HFFc6 (cell line): ENCODE data around the gene MRPL46. TPM values are rescaled to one million over a fixed set of nuclear protein-coding genes. Genes with fewer than 3 reads are reported as not detected.

Source experiments
- DNase-seq: peaks from one replicate; pipeline ENCODE4 v3.0.0-alpha.2; 2018
- H3K27ac Mint-ChIP-seq: 2 replicates; pipeline ENCODE4 v1.8.0; 2020; ENCODE audit warnings: mild to moderate bottlenecking, mixed read lengths
- H3K27me3 Mint-ChIP-seq: 2 replicates; pipeline ENCODE4 v1.8.0; 2021; ENCODE audit warnings: mild to moderate bottlenecking, moderate library complexity, mixed read lengths; ENCODE audit not compliant: insufficient read depth
- H3K36me3 Mint-ChIP-seq: 2 replicates; pipeline ENCODE4 v1.8.0; 2021; ENCODE audit warnings: low read depth, mixed read lengths
- H3K4me1 Mint-ChIP-seq: 2 replicates; pipeline ENCODE4 v1.8.0; 2020; ENCODE audit warnings: low read depth, mixed read lengths
- H3K4me3 Mint-ChIP-seq: 2 replicates; pipeline ENCODE4 v1.8.0; 2020; ENCODE audit warnings: mild to moderate bottlenecking, moderate library complexity, mixed read lengths
- H3K9me3 Mint-ChIP-seq: 2 replicates; pipeline ENCODE4 v1.8.0; 2020; ENCODE audit warnings: mild to moderate bottlenecking, mixed read lengths
- CTCF ChIP-seq: fragments of 200-600 bp; sonication (generic); IDR thresholded peaks from 2 replicates; pipeline ENCODE4 v1.5.0; 2021; ENCODE audit warnings: antibody characterized with exemption, mild to moderate bottlenecking
- long read RNA-seq: library from polyadenylated mRNA; unstranded; transcript quantifications from one replicate; pipeline ENCODE4 v2.0.0, GENCODE V29; 2019
- total RNA-seq, 6 experiments: library from RNA; stranded (reverse); fragmentation: NEBNext Ultra II Directional; extraction: Animal tissue kit (Norgen Biotek cat#: 25700); gene quantifications; 2 replicates in 1 of 6; 3 replicates in 5 of 6; pipeline ENCODE4 v1.2.3, GENCODE V29; 2021

The MRPL46 gene
- total RNA-seq: 10 to 100 TPM; 27.3 to 31.3 (median 29.0) TPM
- long read RNA-seq, transcript MRPL46-201 (4 exons, 1,019 nt): major isoform, 24 of 32 reads
- long read RNA-seq, partial matches to known transcripts: 0 of 32 reads
- long read RNA-seq, other reads (novel, unspliced or antisense): 5 of 32 reads

GRCh38 chr15:88467073-88467934 is at the start of gene MRPL46, which contains the start of gene MRPS11:
MRPL46 (minus strand) TSS chr15:88467388; CDS start chr15:88467377, 11 bp downstream.
MRPS11 (plus strand) TSS chr15:88467708; CDS start chr15:88467718, 10 bp downstream.
- Mint-ChIP-seq H3K4me1 (peaks cover 47% of the 10 kb centered on the region), H3K27me3 (no peaks in the 10 kb centered on the region; the same call in 1 of the 2 replicates), H3K27ac (peak within 1 kb of the TSS; percentile 98), H3K9me3 (no peaks in the 10 kb centered on the region), H3K4me3 (peak within 1 kb of the TSS; percentile 92), H3K36me3 (peaks cover 25% of the 10 kb centered on the region)
- TF ChIP-seq CTCF: no peak
- DNase-seq: peak; percentile 76

GRCh38 chr15:88513195-88513594 is 46.0 kb upstream of the MRPL46 start:
- no peak for TF ChIP-seq CTCF
- peak overlapping the region; percentile 88 for H3K4me3 Mint-ChIP-seq
- DNase-seq: peak; percentile 78
- peaks cover 32% of the 10 kb centered on the region for H3K36me3 Mint-ChIP-seq
- no peaks in the 10 kb centered on the region for H3K9me3 Mint-ChIP-seq
- H3K4me1 Mint-ChIP-seq: peaks cover 38% of the 10 kb centered on the region
- no peaks in the 10 kb centered on the region; the same call in 1 of the 2 replicates for H3K27me3 Mint-ChIP-seq
- peak overlapping the region; percentile 95 for H3K27ac Mint-ChIP-seq

GRCh38 chr15:88512601-88513000 is 45.4 kb upstream of the MRPL46 start:
- H3K4me1 Mint-ChIP-seq: peaks cover 38% of the 10 kb centered on the region
- peaks cover 32% of the 10 kb centered on the region for H3K36me3 Mint-ChIP-seq
- TF ChIP-seq CTCF: no peak
- DNase-seq: peak; percentile 64
- H3K27ac Mint-ChIP-seq: peak overlapping the region; percentile 95
- no peaks in the 10 kb centered on the region for H3K9me3 Mint-ChIP-seq
- H3K4me3 Mint-ChIP-seq: peak overlapping the region; percentile 88
- no peaks in the 10 kb centered on the region; the same call in 1 of the 2 replicates for H3K27me3 Mint-ChIP-seq

- peaks cover 37% of the 10 kb centered on the region for H3K36me3 Mint-ChIP-seq
- no peaks in the 10 kb centered on the region for H3K9me3 Mint-ChIP-seq
Measured at GRCh38 chr15:88512078-88512477, 44.9 kb upstream of the MRPL46 start.

GRCh38 chr15:88511161-88511560 is 44.0 kb upstream of the MRPL46 start:
- no peak for DNase-seq
- Mint-ChIP-seq H3K36me3 (peaks cover 37% of the 10 kb centered on the region), H3K4me3 (no peak overlapping the region)

More at GRCh38 chr15:88512078-88512477, 44.9 kb upstream of the MRPL46 start:
- DNase-seq: peak; percentile 1
- peak overlapping the region; percentile 95 for H3K27ac Mint-ChIP-seq
- TF ChIP-seq CTCF: no peak
- peak overlapping the region; percentile 88 for H3K4me3 Mint-ChIP-seq
- H3K4me1 Mint-ChIP-seq: peaks cover 38% of the 10 kb centered on the region
- H3K27me3 Mint-ChIP-seq: no peaks in the 10 kb centered on the region; the same call in 1 of the 2 replicates

More at GRCh38 chr15:88511161-88511560, 44.0 kb upstream of the MRPL46 start:
- Mint-ChIP-seq H3K27ac (no peak overlapping the region), H3K9me3 (no peaks in the 10 kb centered on the region), H3K4me1 (peaks cover 36% of the 10 kb centered on the region), H3K27me3 (no peaks in the 10 kb centered on the region; the same call in 1 of the 2 replicates)
- no peak for TF ChIP-seq CTCF
